ENCODE results near the gene RXRA. TPM values are rescaled to one million over a fixed set of nuclear protein-coding genes. Genes with fewer than 3 reads are reported as not detected.
A peak's percentile ranks its signal among the peaks of the same experiment; 100 is the strongest.

Gene RXRA
- total RNA-seq, 1 experiment from 2014 or later: 29.9 TPM

GRCh38 chr9:134435550-134436378 is 109.5 kb downstream of the RXRA start:
- Histone ChIP-seq H2BK120ac (ENCODE audit: low read depth, low read length, poor library complexity, severe bottlenecking) (no peak overlapping the region), H2BK5ac (ENCODE audit: insufficient read length, low read length) (no peak overlapping the region), H4K91ac (ENCODE audit: insufficient read length, low read depth, low read length) (no peak overlapping the region), H3K4me1 (ENCODE audit: insufficient read depth, low read length) (no peaks in the 10 kb centered on the region), H3K27me3 (ENCODE audit: insufficient read depth, low read length) (no peaks in the 10 kb centered on the region), H2BK12ac (ENCODE audit: insufficient read length, low read depth, low read length) (no peak overlapping the region), H3K27ac (ENCODE audit: insufficient read length, low read depth, low read length) (no peak overlapping the region), H4K20me1 (ENCODE audit: control insufficient read depth, insufficient read depth, insufficient read length) (no peaks in the 10 kb centered on the region), H3K9me3 (ENCODE audit: control insufficient read depth, low read depth, low read length) (no peaks in the 10 kb centered on the region), H3K9ac (ENCODE audit: extremely low read depth, insufficient read length, low read length) (no peak overlapping the region), H3K79me2 (ENCODE audit: insufficient read depth, low read length) (no peaks in the 10 kb centered on the region), H3K18ac (ENCODE audit: insufficient read length, low read depth, low read length) (no peak overlapping the region), H3K79me1 (ENCODE audit: insufficient read depth, low read depth, low read length, poor library complexity, severe bottlenecking) (no peaks in the 10 kb centered on the region), H2AFZ (ENCODE audit: low read length) (no peak overlapping the region), H2BK20ac (ENCODE audit: low read depth, low read length, poor library complexity, severe bottlenecking) (no peak overlapping the region), H2BK15ac (ENCODE audit: low read depth, low read length) (no peak overlapping the region), H3K4me2 (ENCODE audit: insufficient read depth, insufficient read length, low read length) (no peak overlapping the region), H3K23me2 (ENCODE audit: insufficient read length, low read depth, low read length, poor library complexity, severe bottlenecking) (no peaks in the 10 kb centered on the region), H3K23ac (ENCODE audit: insufficient read length, low read depth, low read length) (no peak overlapping the region), H2AK5ac (ENCODE audit: insufficient read length, low read length) (no peak overlapping the region), H3T11ph (ENCODE audit: low read length) (no peak overlapping the region), H4K8ac (replicated peaks; ENCODE audit: insufficient read length, low read depth, low read length) (no peak overlapping the region), H3K4ac (ENCODE audit: low read depth, low read length) (no peak overlapping the region), H3K56ac (ENCODE audit: insufficient read length, low read depth, low read length) (no peak overlapping the region), H4K5ac (ENCODE audit: insufficient read length, low read depth, low read length) (no peak overlapping the region), H3K14ac (ENCODE audit: insufficient read depth, low read length) (no peak overlapping the region)
- Mint-ChIP-seq H3K27me3 (ENCODE audit: low read depth) (no peaks in the 10 kb centered on the region), H3K36me3 (ENCODE audit: insufficient read depth in 1 of 3, low read depth in 3 of 3) (peaks cover 0 to 10% (median 9%) of the 10 kb centered on the region in 3 experiments; a peak in 4 of 7 replicates), H3K4me3 (peak overlapping the region in 1 of 2 experiments; percentile 62; a peak in 2 of 5 replicates), H3K4me1 (0 out of 4 replicates have a peak, but pooled peaks cover 0 to 3% of the 10 kb centered on the region in 2 experiments), H3K27ac (peak overlapping the region in 2 of 3 experiments; percentile 19 to 61; a peak in 1 of 7 replicates), H3K9me3 (no peaks in the 10 kb centered on the region)
- WGBS (ENCODE audit: extremely low coverage, insufficient read length, low lambda C conversion rate): no CpG with 5 or more reads among the region's 17 CpGs
- DNase-seq: no peak
- TF ChIP-seq, protein P1, sequence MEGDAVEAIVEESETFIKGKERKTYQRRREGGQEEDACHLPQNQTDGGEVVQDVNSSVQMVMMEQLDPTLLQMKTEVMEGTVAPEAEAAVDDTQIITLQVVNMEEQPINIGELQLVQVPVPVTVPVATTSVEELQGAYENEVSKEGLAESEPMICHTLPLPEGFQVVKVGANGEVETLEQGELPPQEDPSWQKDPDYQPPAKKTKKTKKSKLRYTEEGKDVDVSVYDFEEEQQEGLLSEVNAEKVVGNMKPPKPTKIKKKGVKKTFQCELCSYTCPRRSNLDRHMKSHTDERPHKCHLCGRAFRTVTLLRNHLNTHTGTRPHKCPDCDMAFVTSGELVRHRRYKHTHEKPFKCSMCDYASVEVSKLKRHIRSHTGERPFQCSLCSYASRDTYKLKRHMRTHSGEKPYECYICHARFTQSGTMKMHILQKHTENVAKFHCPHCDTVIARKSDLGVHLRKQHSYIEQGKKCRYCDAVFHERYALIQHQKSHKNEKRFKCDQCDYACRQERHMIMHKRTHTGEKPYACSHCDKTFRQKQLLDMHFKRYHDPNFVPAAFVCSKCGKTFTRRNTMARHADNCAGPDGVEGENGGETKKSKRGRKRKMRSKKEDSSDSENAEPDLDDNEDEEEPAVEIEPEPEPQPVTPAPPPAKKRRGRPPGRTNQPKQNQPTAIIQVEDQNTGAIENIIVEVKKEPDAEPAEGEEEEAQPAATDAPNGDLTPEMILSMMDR (conservative IDR thresholded peaks at IDR 0.05): no peak
